CD14-positive monocyte (primary cell): ENCODE results near the gene ZSCAN20. TPM values are rescaled to one million over a fixed set of nuclear protein-coding genes. Genes with fewer than 3 reads are reported as not detected.
A peak's percentile ranks its signal among the peaks of the same experiment; 100 is the strongest.

Experiments
- DNase-seq, 3 donors: peaks; one replicate each; pipeline ENCODE4 v3.0.0-alpha.2; 2011 to 2022
- H2AFZ ChIP-seq: 2 replicates; pipeline ENCODE4 v1.6.0; 2012; ENCODE audit warnings: mild to moderate bottlenecking, low read depth, low read length, inconsistent platforms; ENCODE audit not compliant: insufficient read depth, poor library complexity, severe bottlenecking
- H3K27ac ChIP-seq, 2 donors: 1 replicate in 1 of 2; 2 replicates in 1 of 2; pipeline ENCODE4 v1.5.1; 2012 to 2013; ENCODE audit warnings: low read length in 2 of 2, control low read depth in 1 of 2, inconsistent platforms in 1 of 2, low read depth in 1 of 2, mild to moderate bottlenecking in 1 of 2
- H3K27me3 ChIP-seq, 2 donors: one replicate each; pipeline versions ENCODE4 v1.6.0 to v1.6.1; 2011 to 2013; ENCODE audit warnings: low read length in 2 of 2; ENCODE audit not compliant: control insufficient read depth in 2 of 2, insufficient read depth in 2 of 2
- H3K36me3 ChIP-seq, 2 donors: replicated peaks in 1 of 2; 1 replicate in 1 of 2; 2 replicates in 1 of 2; pipeline versions ENCODE4 v1.5.1 to v1.6.1; 2012 to 2013; ENCODE audit warnings: low read length in 2 of 2, control low read depth in 1 of 2, inconsistent platforms in 1 of 2, mild to moderate bottlenecking in 1 of 2; ENCODE audit not compliant: insufficient read depth in 2 of 2, control insufficient read depth in 1 of 2
- H3K4me1 ChIP-seq, 2 donors: 1 replicate in 1 of 2; 2 replicates in 1 of 2; pipeline versions ENCODE4 v1.5.1 to v1.6.1; 2012 to 2013; ENCODE audit warnings: low read length in 2 of 2, control low read depth in 1 of 2, inconsistent platforms in 1 of 2, mild to moderate bottlenecking in 1 of 2, moderate library complexity in 1 of 2; ENCODE audit not compliant: insufficient read depth in 2 of 2, control insufficient read depth in 1 of 2
- H3K4me2 ChIP-seq: replicated peaks from 2 replicates; pipeline ENCODE3; 2012; ENCODE audit warnings: low read length, moderate library complexity, mild to moderate bottlenecking; ENCODE audit not compliant: poor library complexity, severe bottlenecking; ENCODE audit errors: extremely low read depth
- H3K4me3 ChIP-seq, 3 experiments: fragments of 200-600 bp in 1 of 3; sonication (generic) in 1 of 3; replicated peaks in 1 of 3; 1 replicate in 2 of 3; 2 replicates in 1 of 3; pipeline ENCODE4 v1.5.1; 2011 to 2013; ENCODE audit warnings: low read length in 3 of 3, mild to moderate bottlenecking in 3 of 3, control low read depth in 2 of 3, low read depth in 2 of 3, inconsistent platforms in 1 of 3, moderate library complexity in 1 of 3
- H3K79me2 ChIP-seq: 2 replicates; pipeline ENCODE4 v1.6.0; 2012; ENCODE audit warnings: mild to moderate bottlenecking, control low read depth, inconsistent platforms, low read length, moderate library complexity; ENCODE audit not compliant: insufficient read depth
- H3K9ac ChIP-seq: 2 replicates; pipeline ENCODE4 v1.6.0; 2017; ENCODE audit warnings: low read length, mild to moderate bottlenecking; ENCODE audit not compliant: insufficient read depth, poor library complexity, severe bottlenecking
- H3K9me3 ChIP-seq, 2 donors: replicated peaks in 1 of 2; 1 replicate in 1 of 2; 2 replicates in 1 of 2; pipeline versions ENCODE4 v1.5.1 to v1.6.1; 2012 to 2013; ENCODE audit warnings: low read length in 2 of 2, control low read depth in 1 of 2; ENCODE audit not compliant: control insufficient read depth in 1 of 2, insufficient read depth in 1 of 2
- H4K20me1 ChIP-seq: 2 replicates; pipeline ENCODE4 v1.6.0; 2012; ENCODE audit warnings: mild to moderate bottlenecking, low read length, control low read depth, moderate library complexity; ENCODE audit not compliant: insufficient read depth
- H3K27ac Mint-ChIP-seq, 7 donors: one replicate each; pipeline ENCODE4 v1.8.0; 2020; ENCODE audit warnings: mild to moderate bottlenecking in 7 of 7, mixed read lengths in 7 of 7, moderate library complexity in 6 of 7, inconsistent platforms in 2 of 7
- H3K27me3 Mint-ChIP-seq, 3 donors: one replicate each; pipeline ENCODE4 v1.8.0; 2021 to 2022; ENCODE audit warnings: low read depth in 3 of 3, mild to moderate bottlenecking in 3 of 3, mixed read lengths in 3 of 3, moderate library complexity in 3 of 3, inconsistent platforms in 1 of 3
- H3K36me3 Mint-ChIP-seq, 2 donors: one replicate each; pipeline ENCODE4 v1.8.0; 2020; ENCODE audit warnings: mixed read lengths in 2 of 2, inconsistent platforms in 1 of 2, mild to moderate bottlenecking in 1 of 2
- H3K4me1 Mint-ChIP-seq: one replicate; pipeline ENCODE4 v1.8.0; 2020; ENCODE audit warnings: mild to moderate bottlenecking, mixed read lengths
- H3K4me3 Mint-ChIP-seq, 2 donors: one replicate each; pipeline ENCODE4 v1.8.0; 2020; ENCODE audit warnings: mild to moderate bottlenecking in 2 of 2, mixed read lengths in 2 of 2, moderate library complexity in 1 of 2
- H3K9me3 Mint-ChIP-seq, 7 donors: one replicate each; pipeline ENCODE4 v1.8.0; 2020 to 2022; ENCODE audit warnings: mixed read lengths in 7 of 7, mild to moderate bottlenecking in 6 of 7, moderate library complexity in 6 of 7, inconsistent platforms in 2 of 7
- WGBS: methylation state at CpG from one replicate; pipeline ENCODE4 v1.1.5; 2013; ENCODE audit warnings: missing lambda C conversion rate; ENCODE audit not compliant: insufficient coverage; 5-methylcytosine and 5-hydroxymethylcytosine counted together
- intact Hi-C, 2 donors: fragments of 100-400 bp; cut with micrococcal nuclease; formaldehyde crosslinking; loops; one replicate each; pipeline versions ENCODE4 v1.15.0 to v1.15.1; 2023
- polyA plus RNA-seq, 3 donors: library from polyadenylated mRNA; depleted of rRNA in 1 of 3; unstranded in 2 of 3; stranded (reverse) in 1 of 3; fragments of 300-500 nt in 2 of 3; fragments of >200 nt in 1 of 3; fragmentation: Illumina TruSeq in 2 of 3; gene quantifications; 1 replicate in 2 of 3; 2 replicates in 1 of 3; pipeline ENCODE4 v1.2.3, GENCODE V29; 2012 to 2021
- TF ChIP-seq, protein P1 (sequence below): fragments of 200-600 bp; IDR thresholded peaks from one replicate; pipeline ENCODE4 v1.8.0; 2022; ENCODE audit warnings: antibody characterized with exemption, mild to moderate bottlenecking

ZSCAN20 gene
- polyA plus RNA-seq, 3 donors: 0.29 to 0.51 (median 0.29) TPM

DNA sequence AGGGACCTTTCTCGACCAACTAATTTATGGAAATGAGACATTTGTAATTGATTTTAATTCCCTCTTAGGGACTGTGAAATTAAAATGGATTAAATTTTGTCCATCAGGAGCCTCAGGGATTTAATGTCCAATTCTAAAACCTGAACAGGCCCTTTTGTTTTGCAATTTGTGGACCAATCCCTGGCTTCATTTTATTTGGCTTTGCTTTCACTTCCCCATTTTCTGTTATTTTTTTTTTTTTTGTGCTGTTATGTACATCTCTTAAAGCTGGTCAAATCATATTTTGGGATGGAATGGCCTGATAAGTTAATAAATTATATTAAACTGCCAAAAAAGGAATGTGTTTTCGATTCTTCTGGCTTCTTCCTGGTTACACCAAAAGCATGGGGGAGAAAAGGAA, 28.9 kb downstream of the ZSCAN20 start:
- Histone ChIP-seq H4K20me1 (no peaks in the 10 kb centered on the region), H3K4me1 (peaks cover 0 to 2% of the 10 kb centered on the region in 2 donors), H3K36me3 (no peaks in the 10 kb centered on the region), H3K9me3 (peaks cover 3 to 13% of the 10 kb centered on the region in 2 donors), H3K4me3 (no peak overlapping the region), H3K27me3 (no peaks in the 10 kb centered on the region), H2AFZ (no peak overlapping the region), H3K4me2 (no peak overlapping the region), H3K79me2 (no peaks in the 10 kb centered on the region), H3K9ac (no peak overlapping the region), H3K27ac (no peak overlapping the region)
- intact Hi-C loops: no loop called here
- peaks cover 12 to 27% (median 13%) of the 10 kb centered on the region in 7 donors for H3K9me3 Mint-ChIP-seq
- peaks cover 0 to 5% (median 4%) of the 10 kb centered on the region in 3 donors for H3K27me3 Mint-ChIP-seq
- peak in 1 of 3 donors; percentile 14 for DNase-seq
- peaks cover 0 to 1% of the 10 kb centered on the region in 2 donors for H3K36me3 Mint-ChIP-seq
- no peak overlapping the region for H3K27ac Mint-ChIP-seq
- peaks cover 13% of the 10 kb centered on the region for H3K4me1 Mint-ChIP-seq
- H3K4me3 Mint-ChIP-seq: no peak overlapping the region
- TF ChIP-seq, protein P1, sequence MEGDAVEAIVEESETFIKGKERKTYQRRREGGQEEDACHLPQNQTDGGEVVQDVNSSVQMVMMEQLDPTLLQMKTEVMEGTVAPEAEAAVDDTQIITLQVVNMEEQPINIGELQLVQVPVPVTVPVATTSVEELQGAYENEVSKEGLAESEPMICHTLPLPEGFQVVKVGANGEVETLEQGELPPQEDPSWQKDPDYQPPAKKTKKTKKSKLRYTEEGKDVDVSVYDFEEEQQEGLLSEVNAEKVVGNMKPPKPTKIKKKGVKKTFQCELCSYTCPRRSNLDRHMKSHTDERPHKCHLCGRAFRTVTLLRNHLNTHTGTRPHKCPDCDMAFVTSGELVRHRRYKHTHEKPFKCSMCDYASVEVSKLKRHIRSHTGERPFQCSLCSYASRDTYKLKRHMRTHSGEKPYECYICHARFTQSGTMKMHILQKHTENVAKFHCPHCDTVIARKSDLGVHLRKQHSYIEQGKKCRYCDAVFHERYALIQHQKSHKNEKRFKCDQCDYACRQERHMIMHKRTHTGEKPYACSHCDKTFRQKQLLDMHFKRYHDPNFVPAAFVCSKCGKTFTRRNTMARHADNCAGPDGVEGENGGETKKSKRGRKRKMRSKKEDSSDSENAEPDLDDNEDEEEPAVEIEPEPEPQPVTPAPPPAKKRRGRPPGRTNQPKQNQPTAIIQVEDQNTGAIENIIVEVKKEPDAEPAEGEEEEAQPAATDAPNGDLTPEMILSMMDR: no peak
- 75% methylated on average over 1 of the region's 2 CpGs for WGBS

DNA sequence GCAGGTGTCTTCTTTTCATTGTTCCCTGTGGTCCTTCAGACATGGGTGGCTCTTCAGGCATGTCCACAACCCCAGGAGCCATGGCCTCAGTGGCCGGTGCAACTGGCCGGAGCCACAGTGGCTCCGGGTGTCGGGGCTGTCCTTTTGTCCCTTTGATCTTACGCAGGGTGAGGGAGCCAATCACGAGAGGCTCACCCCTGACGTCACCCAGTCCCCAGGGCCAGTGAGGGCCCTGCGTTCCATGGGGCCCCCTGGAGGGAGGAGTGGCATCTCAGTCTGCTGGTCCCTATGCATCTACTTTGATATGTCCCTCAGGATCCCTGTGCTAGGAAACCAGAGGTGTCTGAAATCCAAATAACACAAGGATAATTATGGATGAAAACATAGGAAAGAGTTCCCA, 29.3 kb downstream of the ZSCAN20 start:
- peaks cover 13% of the 10 kb centered on the region for H3K4me1 Mint-ChIP-seq
- H3K27me3 Mint-ChIP-seq: peaks cover 0 to 5% (median 4%) of the 10 kb centered on the region in 3 donors
- no peak overlapping the region for H2AFZ ChIP-seq
- H3K9me3 ChIP-seq: peaks cover 0 to 9% of the 10 kb centered on the region in 2 donors
- no peak overlapping the region for H3K4me3 ChIP-seq
- no peaks in the 10 kb centered on the region for H3K27me3 ChIP-seq
- no peak overlapping the region for H3K9ac ChIP-seq
- no peak overlapping the region for H3K4me3 Mint-ChIP-seq
- peaks cover 0 to 2% of the 10 kb centered on the region in 2 donors for H3K4me1 ChIP-seq
- no peaks in the 10 kb centered on the region for H4K20me1 ChIP-seq
- TF ChIP-seq, protein P1: no peak
- no peak overlapping the region for H3K4me2 ChIP-seq
- no peak overlapping the region for H3K27ac Mint-ChIP-seq
- WGBS: 96% methylated on average over 8 of the region's 8 CpGs
- peaks cover 0 to 1% of the 10 kb centered on the region in 2 donors for H3K36me3 Mint-ChIP-seq
- no peaks in the 10 kb centered on the region for H3K36me3 ChIP-seq
- DNase-seq: no peak
- H3K27ac ChIP-seq: no peak overlapping the region
- H3K79me2 ChIP-seq: no peaks in the 10 kb centered on the region
- peaks cover 10 to 25% (median 12%) of the 10 kb centered on the region in 7 donors for H3K9me3 Mint-ChIP-seq
- intact Hi-C loops: no loop called here
